ENCODE data around the gene CHMP4B.

- TF ChIP-seq CTCF (IDR thresholded peaks at IDR 0.05; ENCODE audit: low read depth, low read length, poor library complexity, severe bottlenecking) (no peak), EZH2phosphoT487 (IDR thresholded peaks at IDR 0.05; ENCODE audit: borderline replicate concordance, low read length) (no peak)
These were observed 23.8 kb upstream of the CHMP4B start for GRCh38 chr20:33787253-33787891.
